Activated T-cell treated with anti-CD3 and anti-CD28 coated beads for 4 hours (primary cell): ENCODE measurements around the gene COL2A1.

Experiments used
- DNase-seq: peaks from one replicate; pipeline ENCODE4 v3.0.0-alpha.2; 2020

Gene COL2A1

DNA sequence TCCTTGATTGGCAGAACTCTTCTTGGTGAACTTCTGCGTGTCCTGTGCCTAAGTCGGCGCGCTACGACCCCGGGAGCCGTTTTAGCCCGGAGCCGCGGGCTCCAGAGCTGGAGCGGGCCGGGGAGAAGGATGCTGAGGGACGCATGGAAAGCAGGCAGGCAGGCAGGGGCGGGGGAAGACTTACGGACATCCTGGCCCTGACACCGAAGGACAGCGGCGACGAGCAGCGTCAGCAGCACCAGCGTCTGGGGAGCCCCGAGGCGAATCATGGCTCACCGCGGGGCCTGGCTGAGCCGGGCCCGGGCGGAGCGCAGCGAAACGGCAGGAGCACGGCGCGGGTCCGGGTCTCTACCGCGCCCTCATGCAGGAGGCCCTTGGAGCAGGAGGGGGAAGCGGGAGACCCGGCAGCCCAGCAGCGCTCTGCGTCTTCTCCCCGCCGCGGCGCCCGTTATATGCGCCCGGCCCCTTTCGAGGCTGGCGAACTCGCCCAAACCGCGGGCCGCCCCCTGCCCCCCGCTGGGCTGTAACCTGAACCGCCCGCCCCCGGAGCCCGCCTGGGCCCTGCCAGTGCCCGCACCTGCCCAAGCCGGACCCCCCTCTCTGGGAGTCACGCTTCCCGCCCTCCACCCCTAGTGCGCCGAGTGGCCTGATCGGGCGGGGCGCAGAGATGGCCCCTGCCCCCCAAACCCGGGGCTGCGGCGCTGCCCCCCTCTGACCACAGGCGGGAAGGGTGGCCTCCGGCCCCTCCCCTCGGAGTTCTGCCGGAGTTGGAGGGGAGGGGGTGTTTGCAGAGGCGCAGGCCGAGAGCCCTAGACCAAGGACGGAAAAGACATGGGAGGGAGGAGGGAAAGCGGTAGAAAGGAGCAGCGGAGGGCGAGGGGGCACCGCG is at the start of gene COL2A1:
TSS of gene COL2A1 (minus strand) at position 424 of the 889 bp plus-strand sequence. CDS start at position 269, 155 bp downstream.
- no peak for DNase-seq

DNA sequence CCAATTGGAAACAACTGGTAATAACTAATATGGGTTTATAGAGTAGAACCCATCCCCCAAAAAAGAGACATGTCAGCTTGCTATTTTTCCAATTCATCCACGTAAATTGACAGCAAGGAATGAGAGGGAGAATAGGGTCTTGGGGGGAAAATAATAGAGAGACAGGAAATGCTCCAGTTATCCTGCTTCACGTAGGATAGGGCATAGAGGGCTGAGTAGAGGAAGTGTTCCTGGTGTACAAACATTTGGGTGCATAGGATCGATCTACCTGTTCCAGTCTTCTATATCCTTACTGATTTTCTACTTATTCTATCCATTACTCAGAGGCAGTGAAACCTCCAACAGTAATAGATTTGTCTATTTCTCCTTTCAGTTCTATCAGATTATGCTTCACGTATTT is 49.6 kb upstream of the COL2A1 start:
- DNase-seq: no peak

DNA sequence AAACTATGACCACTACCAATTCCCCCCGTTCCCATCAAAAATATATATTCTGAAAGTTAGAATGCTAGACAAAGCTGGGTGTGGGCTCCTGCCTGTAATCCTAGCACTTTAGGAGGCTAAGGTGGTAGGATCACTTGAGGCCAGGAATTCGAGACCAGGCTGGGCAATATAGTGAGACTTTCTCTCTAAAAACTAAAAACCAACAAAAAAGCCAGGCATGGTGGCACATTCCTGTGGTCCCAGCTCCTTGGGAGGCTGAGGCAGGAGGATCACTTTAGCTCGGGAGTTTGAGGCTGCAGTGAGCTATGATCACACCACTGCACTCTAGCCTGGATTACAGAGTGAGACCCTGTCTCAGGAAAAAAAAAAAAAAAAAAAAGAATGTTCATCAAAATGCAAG is 48.8 kb upstream of the COL2A1 start:
- no peak for DNase-seq

DNA sequence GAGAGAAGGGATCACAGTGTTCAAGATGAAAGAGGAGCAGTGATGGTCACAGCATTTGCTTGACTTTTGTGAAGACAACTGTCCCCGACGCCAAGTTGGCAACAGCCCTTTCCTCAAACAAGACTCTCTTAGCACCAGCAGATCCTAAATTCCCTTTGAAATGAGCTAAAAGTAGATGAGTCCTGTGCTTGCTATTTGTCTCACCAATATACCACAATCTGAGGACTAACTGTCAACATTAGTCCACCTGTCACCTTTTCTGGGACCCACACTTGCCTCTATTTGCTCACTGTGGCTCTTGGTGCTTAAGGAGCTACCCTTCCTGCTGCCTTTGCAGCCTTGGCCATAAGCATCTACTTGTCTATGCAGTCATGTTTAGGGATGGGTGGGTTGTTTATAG is 47.4 kb upstream of the COL2A1 start:
- no peak for DNase-seq

- DNase-seq: no peak
Measured at GRCh38 chr12:48050174-48050573, 45.9 kb upstream of the COL2A1 start.

DNA sequence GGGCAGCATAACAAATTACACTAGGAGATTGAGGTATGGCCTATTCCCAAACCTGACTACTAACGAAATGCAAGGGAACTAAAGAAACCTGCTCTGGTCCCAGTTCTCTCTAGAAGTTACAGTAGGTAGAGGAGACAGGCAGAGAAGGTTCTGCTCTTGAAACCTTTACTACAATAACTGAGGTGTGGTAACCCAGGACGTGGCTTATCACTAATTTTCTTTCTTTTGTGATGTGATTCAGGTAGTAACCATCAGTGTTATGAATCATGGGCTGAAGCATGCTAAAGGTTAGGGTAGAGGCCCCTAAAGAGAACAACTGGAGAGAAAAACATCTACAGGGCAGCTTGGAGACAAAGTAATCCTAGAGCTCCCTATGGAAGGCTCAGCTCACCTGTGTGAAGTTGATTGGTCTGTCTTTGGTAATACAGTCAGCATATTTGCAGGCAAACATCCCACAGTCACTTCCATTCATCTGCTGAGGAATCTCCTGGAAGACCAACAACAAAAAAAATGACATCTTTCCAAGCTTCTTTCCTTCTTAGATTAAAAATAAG is 41.8 kb upstream of the COL2A1 start:
- DNase-seq: no peak

DNA sequence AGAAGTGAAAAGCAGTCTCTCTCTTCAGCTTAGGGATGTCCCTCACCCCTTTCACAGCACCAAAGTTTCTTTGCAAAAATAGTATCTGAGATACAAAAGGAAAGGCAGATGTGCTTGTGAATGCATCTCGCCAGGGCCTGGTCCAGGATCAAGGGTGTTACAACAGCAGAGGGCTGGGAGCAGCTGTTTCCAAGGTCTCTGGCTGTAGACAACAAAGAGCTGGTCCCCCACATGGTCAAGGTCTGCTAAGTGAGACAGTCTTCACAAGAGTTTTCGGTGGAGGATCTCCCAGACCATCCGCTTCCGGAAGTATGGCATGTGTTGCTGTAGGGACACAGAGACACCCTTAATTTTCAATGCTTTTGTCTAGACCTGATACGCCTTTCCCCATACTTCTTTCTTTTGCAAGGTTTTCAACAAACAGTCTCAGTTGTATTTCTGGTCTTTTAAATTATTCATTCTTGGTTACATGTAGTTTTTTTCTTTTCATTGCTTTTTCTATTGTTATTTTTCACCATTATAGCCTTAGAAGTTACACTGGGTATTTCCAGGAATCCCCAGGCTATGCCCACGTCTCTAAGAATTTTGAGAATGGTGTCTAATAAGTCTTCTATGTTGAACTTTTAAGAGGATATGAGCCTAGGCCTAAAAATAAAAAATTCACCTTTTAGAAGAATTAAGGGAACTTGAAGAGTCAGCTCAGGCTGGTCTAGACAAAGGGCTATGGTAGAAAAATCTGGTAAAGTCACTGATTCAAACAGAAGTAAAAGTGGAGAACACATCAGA is 41.0 kb upstream of the COL2A1 start:
- DNase-seq: no peak

- no peak for DNase-seq
Measured at GRCh38 chr12:48044396-48044795, 40.1 kb upstream of the COL2A1 start.

DNA sequence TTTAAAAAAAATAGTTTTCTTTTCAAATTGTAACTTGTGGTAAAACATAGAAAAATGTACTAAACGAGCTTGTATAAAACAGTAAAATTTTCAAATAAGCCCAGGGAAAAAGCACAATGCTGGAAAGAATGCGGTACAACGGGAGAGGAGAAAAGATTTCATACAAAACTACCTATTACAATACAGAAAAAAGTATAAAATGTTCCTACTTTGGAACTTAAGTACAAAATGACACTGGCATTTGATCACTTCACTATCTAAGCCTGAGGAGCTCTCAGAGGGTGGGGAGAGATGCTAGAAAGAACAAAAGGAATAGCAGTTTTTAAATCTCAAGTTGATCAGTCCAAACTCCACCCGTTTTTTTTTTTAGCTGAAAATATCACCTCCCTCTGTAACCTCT is 39.5 kb upstream of the COL2A1 start:
- no peak for DNase-seq

GRCh38 chr12:48041591-48042423 is 37.5 kb upstream of the COL2A1 start:
- DNase-seq: no peak

DNA sequence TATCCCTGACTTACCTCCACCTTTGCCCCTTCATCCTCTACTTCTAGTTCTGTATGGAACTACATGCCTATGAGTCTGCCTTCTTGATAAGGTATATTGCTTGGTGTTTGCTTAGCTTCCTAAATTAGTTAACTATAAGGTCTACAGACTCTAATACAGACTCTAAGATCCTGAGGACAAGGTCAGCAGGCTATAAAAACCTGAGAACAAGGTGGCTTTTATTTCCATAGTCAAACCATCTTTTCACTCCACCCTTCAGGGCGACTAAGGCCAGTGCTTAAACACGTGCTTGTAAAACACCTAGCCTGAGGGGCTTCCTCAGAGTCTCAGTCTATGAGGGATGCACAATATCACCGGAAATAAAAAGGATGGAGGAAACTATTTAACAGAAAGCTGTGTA is 36.1 kb upstream of the COL2A1 start:
- no peak for DNase-seq

- no peak for DNase-seq
Measured at GRCh38 chr12:48039151-48039550, 34.9 kb upstream of the COL2A1 start.

DNA sequence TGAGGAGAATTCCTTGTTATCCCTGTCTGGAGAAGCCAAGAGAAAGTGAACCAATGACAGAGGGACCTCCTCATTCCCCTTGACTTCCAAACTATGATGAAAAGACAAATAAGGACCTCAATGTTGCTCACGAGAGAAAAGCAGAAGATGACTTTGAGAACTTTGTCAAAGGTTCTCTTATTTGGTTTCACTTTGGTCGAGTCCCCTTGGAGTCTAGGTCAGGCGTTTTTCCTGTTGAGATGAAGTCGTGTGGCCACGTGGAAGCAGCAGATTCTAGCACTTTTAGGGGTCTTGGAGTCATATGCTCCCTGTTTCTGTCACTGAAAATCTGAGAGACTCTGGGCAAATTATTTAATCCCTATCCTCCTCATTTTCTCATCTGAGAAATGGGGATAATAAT is 33.8 kb upstream of the COL2A1 start:
- no peak for DNase-seq

GRCh38 chr12:48037267-48037915 is 33.1 kb upstream of the COL2A1 start:
- no peak for DNase-seq

- DNase-seq: no peak
Measured at GRCh38 chr12:48036818-48037217, 32.5 kb upstream of the COL2A1 start.

- no peak for DNase-seq
Measured at GRCh38 chr12:48034835-48035805, 30.8 kb upstream of the COL2A1 start.

DNA sequence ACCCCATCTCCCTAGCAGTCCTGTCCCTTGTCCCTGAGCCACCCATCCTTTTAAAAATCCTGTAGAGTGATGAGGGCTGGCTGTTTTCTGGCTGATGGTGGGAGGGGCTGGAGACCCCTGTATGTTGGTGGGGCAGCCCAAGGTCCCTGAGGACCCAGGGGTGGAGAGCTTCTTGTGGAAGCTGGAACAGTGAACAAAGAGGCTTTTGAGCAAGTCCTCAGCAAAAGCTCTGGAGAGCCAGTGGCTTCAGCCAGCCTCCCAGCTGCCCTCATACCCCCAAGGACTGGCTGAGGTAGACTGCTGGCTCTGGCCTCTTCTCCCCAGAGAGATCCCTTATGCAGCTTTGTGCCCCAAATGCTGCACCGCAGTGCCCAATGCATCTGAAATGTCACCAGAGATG is 29.2 kb upstream of the COL2A1 start:
- DNase-seq: no peak

DNA sequence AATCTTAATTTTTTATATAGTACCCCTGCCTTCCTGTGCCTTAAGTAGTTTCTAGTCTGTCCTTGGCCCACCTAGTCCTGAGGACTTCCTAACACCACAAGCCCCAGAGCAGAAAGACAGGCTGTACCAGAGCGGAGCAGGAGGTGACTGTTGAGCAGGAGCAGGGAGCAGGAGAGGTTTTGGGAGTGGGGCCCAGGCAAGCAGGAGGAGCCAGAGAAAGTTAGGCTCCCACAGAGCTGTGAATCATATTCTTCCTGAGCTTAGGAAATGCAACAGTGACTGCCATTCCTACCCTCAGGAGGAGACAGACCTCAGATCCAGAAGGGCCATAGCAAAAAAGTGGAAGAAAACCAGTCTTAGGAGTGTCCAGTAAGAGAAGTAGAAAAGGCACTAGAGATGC is 28.3 kb upstream of the COL2A1 start:
- no peak for DNase-seq

- DNase-seq: no peak
Measured at GRCh38 chr12:48031135-48031960, 27.1 kb upstream of the COL2A1 start.

- no peak for DNase-seq
Measured at GRCh38 chr12:48030173-48030650, 25.9 kb upstream of the COL2A1 start.
